B cell (primary cell): Measurements from ENCODE around the gene DFFB.

ENCODE experiments used
- CTCF ChIP-seq: fragments of 200-600 bp; IDR thresholded peaks from one replicate; pipeline ENCODE4 v1.8.0; 2022; ENCODE audit warnings: antibody characterized with exemption, mild to moderate bottlenecking
- EZH2 ChIP-seq: IDR thresholded peaks from 2 replicates; pipeline ENCODE4 v1.6.1; 2012; ENCODE audit warnings: borderline replicate concordance, low read depth, mild to moderate bottlenecking, moderate library complexity, low read length; ENCODE audit not compliant: insufficient read depth, poor library complexity, severe bottlenecking

DNA sequence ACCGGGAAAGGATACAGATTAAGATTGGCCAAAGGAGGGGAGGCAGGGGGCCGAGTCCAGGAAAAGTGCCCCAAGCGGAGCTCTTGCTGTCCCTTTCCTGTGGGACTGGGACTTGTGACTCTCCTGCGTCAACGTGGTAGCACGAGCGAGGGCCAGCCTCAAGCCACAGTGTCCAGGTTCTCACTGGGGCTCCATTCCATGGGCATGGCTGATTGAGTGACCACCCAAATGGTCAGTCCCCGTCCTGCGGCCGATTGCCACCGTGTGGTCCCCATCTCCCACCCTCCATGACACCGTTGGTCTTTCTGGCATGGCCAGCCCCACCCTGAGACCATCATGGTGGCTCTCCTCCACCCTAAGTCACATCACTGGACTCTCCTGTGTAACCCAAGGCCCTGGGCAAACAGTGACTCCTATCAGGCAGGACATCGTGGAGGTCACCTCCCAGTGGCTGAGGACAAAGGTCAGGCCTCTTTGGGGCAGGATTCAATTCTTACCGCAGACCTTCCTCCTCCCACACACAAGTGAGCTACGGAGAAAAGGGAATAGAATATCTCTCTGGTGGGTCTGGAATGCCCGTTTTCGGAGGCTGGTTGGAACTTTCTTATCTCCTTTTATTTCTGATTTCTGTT, 51.7 kb downstream of the DFFB start:
- TF ChIP-seq CTCF (no peak), EZH2 (no peak)
